Suppressor macrophage treated with lipopolysaccharide for 4 hours (primary cell): ENCODE data around the gene RTN4R.

Experiments used
- DNase-seq: peaks from one replicate; pipeline ENCODE4 v3.0.0-alpha.2; 2020

The RTN4R gene

GRCh38 chr22:20254975-20255946 lies 12.9 kb downstream of the RTN4R start:
- no peak for DNase-seq

DNA sequence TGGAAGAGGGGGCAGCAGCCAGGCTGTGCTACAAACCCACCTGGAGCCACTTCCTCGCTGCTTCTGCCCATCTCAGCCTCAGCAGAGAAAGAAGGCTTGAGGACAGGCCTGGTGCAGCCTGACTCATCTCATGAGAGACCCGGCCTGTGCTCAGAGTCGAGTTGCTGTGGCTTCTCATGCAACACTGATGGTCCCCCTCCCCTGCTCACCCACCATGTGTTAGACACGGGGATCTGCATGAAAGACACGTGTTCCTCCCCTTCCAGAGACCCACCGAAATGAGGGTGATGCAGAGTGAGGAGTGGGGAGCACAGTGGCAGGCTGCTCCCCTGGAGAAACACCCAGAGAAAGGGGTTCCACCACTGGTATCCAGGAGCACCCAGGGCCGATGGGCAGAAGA lies 15.0 kb downstream of the RTN4R start:
- no peak for DNase-seq

- no peak for DNase-seq
Observed at GRCh38 chr22:20251981-20252380, 16.1 kb downstream of the RTN4R start.

GRCh38 chr22:20251491-20251890 lies 16.6 kb downstream of the RTN4R start:
- no peak for DNase-seq

DNA sequence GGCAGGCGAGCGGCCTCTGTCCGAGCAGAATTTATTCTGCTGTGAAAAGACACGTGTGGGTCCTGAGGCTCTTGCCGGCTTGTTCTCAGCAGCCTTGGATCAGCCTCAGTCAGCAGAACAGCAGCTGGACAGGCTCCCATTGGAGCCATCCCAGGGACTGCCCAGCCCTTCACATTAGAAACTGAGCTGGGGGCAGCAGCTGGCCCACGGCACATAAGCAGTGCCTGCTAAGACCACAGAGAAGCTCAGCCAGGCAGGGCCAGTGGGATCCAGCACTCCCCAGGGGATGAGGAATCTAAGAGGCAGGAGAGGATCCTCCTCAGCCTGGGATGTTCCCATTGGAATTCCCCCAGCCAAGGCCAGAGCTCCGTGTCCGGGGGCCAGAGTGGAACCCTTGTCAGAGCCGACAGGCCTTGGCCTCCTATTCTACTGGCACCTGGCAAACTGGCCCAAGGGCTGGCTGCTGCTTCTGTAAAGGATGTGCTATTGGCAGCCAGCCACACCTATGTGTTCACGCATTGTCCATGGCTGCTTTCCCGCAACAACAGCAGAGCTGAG lies 18.2 kb downstream of the RTN4R start:
- no peak for DNase-seq

DNA sequence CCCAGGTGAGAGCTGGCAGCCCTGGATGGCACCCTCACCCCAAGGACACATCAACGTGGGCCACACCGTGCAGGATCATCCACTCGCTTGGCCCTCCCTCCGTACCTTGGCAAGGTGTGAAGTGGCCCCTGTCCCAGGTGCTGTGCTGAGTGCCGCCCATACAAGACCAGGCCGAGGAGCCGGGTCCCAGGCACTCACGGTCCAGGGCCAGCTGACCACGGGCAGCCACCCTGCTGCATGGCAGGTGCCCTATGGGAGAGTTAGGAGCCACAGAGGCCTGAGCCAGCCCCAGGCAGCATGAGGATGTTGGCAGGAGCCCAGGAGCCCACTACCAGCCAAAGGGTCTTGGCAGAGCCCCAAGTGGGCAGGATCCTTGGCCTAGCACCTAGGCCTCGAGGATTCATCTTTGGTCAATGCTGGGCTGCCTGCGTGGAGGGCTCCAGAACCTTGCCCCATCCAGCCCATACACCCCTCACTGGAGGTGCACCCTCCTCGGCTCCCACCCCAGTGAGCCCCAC lies 19.6 kb downstream of the RTN4R start:
- no peak for DNase-seq

GRCh38 chr22:20247608-20248171 lies 20.4 kb downstream of the RTN4R start:
- no peak for DNase-seq

- DNase-seq: no peak
Observed at GRCh38 chr22:20247010-20247505, 21.1 kb downstream of the RTN4R start.

- no peak for DNase-seq
Observed at GRCh38 chr22:20246368-20247009, 21.6 kb downstream of the RTN4R start.

- no peak for DNase-seq
Observed at GRCh38 chr22:20245577-20246367, 22.3 kb downstream of the RTN4R start.

DNA sequence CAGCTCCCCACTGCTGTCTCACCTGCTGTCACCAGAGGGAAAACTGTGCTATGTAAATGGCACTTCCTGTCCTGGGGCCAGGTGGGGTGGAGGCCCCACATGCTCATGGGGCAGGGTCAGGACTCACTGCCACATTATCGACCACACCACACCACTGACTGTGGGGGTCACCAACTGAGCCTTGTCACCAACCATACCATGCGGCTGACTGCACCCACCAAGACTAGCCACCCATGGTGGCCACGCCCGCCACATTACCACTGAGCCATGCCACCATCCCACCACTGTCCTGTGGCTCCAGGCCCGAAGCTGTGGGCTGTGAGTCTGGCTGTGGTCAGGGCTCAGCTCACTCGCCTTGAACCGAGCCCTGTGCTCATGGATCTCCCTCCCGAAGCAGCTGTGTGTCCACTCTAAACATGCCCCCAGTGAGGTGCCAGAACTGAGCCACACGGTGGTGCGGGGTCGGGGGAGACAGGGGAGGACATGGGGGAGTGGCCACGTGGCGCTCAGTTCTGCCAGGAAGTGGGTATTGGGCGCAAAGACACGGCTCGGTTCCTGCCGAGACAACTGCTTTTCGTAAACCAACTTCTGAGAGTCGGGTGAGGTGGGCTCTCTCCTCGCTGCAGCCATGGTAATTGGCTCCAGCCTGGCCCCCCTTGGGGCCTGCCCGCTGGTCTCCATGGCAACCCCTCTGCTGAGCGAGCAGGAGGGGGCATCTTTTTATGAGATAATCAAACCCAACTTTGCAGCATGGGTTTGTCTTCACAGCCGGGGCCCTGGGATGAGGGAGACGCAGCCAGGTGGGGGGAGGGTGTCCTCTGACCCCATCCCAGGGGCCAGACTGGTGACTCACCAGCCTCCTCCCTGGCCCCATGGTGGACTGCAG lies 23.2 kb downstream of the RTN4R start:
- no peak for DNase-seq

- DNase-seq: no peak
Observed at GRCh38 chr22:20244250-20244648, 23.9 kb downstream of the RTN4R start.

GRCh38 chr22:20243537-20244249 lies 24.4 kb downstream of the RTN4R start:
- DNase-seq: peak; percentile 20

- DNase-seq: no peak
Observed at GRCh38 chr22:20243176-20243536, 25.0 kb downstream of the RTN4R start.

DNA sequence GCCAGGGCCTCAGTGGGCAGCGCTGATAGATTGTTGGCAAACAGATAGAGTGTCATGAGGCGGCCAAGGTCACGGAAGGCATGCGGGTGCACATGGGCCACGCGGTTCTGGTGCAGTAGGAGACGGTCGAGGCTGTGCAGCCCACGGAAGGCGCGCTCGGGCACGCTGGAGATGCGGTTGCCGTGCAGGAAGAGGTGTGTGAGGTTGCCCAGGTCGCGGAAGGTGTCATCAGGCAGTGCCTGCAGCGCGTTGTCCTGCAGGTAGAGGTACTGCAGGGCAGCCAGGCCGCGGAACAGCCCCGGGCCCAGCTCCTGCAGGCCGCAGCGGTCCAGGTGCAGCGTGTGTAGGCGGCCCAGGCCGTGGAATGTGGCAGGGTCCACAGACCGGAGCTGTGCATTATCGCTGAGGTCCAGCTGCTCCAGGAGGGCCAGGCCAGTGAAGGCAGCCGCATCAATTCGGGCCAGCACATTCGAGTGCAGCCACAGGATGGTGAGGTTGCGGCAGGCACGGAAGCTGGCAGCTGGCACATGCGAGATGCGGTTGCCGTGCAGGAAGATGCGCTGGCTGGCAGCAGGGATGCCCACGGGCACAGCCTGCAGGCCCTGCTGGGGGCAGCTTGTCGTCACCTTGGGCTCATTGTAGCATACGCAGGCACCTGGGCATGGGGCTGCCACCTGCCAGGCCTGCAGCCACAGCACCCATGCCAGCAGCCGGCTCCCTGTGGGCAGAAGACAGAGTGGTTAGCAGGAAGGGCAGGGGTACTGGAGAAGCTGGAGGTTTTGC lies 25.5 kb downstream of the RTN4R start:
- DNase-seq: no peak

DNA sequence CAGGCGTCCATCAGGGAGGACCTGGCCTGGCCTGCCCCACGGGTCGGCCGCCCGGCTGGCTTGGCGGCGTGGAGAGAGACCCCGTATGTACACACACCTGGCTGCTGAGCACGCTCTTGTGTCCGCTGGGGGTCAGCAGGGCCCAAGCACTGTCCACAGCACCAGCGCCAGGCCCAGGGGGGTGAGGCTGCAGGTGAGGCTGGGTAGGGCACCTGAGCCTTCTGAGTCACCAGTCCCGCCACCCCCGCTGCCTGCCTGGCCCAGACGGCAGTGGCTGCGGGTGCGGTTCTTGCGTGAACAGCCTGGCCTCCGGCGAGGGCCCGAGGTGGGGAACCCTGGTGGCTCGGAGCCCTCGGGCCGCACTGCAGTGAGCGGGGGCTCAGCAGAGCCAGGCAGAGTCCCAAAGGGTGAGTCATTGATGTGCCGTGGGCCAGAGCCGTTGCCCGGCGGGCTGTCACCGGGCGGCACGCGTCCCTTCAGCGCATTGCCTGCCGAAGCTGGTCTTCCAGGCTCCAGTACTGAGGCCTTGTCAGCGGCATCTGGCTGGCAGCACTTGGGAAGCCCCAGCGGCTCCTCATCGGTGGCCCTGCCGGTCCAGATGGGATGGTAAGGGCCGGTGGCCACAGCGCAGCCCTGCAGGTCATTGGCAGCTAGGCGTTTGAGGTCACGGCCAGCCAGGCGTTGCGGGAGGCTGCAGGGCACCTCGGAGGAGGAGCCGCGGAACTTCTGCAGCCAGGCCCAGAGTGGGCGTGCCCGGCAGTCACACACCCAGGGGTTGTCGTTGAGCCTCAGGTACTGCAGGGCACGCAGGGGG lies 26.3 kb downstream of the RTN4R start:
- DNase-seq: no peak

- DNase-seq: no peak
Observed at GRCh38 chr22:20240900-20241299, 27.2 kb downstream of the RTN4R start.

DNA sequence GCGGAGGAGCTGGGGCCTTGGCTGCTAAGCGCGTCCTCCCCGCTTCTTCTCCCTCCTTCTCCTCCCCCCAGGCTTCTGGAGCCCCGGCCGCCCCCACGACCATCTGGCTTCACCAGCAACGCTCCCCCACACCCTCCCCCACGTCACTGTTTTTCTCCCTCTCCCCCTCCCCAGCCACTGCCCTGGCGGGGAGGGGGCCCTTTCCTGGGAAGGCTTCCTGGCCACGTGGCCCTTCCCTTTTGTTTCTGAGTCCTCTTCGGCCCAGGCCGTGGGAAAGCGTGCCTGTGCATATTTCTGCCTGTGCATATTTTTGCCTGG lies 27.7 kb downstream of the RTN4R start:
- DNase-seq: no peak
